Adrenal gland (tissue), 5 donors: Measurements from ENCODE around the gene CAB39L.
"Not testable (repeated sequence)": the region's sequence is repeated elsewhere in the genome, so short reads cannot be mapped to it uniquely, and the experiment has no call there.

Source experiments
- POLR2A ChIP-seq, 2 donors: fragments of 450-650 bp; IDR thresholded peaks; one replicate each; pipeline ENCODE4 v1.6.1; 2017; ENCODE audit warnings: antibody characterized with exemption in 2 of 2, mild to moderate bottlenecking in 2 of 2, moderate library complexity in 1 of 2
- TF ChIP-seq, protein P1 (sequence below), 6 experiments: fragments of 450-650 bp in 4 of 6; fragments of 200-600 bp in 2 of 6; sonication (generic) in 1 of 6; IDR thresholded peaks; 1 replicate in 5 of 6; 2 replicates in 1 of 6; pipeline versions ENCODE4 v1.5.1 to v1.8.0; 2016 to 2021; ENCODE audit warnings: antibody characterized with exemption in 6 of 6, mild to moderate bottlenecking in 2 of 6, moderate library complexity in 1 of 6
- donor health status: DM: no; HTN: no; CAD: no.

DNA sequence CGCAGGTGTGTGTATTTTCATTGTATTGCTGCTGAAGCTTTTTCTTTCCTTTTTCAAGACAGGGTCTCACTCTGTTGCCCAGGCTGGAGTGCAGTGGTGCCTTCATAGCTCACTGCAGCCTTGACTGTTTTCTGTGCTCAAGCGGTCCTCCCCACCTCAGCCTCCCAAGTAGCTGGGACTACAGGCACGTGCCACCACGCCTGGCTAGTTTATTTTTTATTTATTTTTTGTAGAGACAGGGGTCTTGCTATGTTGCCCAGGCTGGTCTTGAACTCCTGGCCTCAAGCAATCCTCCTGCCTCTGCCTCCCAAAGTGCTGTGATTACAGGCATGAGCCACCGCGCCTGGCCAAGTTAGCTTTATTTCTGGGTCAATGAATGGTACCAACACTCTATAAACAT lies 149.1 kb downstream of the CAB39L start:
- TF ChIP-seq, protein P1, sequence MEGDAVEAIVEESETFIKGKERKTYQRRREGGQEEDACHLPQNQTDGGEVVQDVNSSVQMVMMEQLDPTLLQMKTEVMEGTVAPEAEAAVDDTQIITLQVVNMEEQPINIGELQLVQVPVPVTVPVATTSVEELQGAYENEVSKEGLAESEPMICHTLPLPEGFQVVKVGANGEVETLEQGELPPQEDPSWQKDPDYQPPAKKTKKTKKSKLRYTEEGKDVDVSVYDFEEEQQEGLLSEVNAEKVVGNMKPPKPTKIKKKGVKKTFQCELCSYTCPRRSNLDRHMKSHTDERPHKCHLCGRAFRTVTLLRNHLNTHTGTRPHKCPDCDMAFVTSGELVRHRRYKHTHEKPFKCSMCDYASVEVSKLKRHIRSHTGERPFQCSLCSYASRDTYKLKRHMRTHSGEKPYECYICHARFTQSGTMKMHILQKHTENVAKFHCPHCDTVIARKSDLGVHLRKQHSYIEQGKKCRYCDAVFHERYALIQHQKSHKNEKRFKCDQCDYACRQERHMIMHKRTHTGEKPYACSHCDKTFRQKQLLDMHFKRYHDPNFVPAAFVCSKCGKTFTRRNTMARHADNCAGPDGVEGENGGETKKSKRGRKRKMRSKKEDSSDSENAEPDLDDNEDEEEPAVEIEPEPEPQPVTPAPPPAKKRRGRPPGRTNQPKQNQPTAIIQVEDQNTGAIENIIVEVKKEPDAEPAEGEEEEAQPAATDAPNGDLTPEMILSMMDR (IDR thresholded peaks at IDR 0.05) = not testable (repeated sequence)
- TF ChIP-seq POLR2A (IDR thresholded peaks at IDR 0.05) = not testable (repeated sequence)
